Uterus (tissue), 4 donors: ENCODE measurements around the gene TSGA10. TPM values are rescaled to one million over a fixed set of nuclear protein-coding genes. Genes with fewer than 3 reads are reported as not detected.
A peak's percentile ranks its signal among the peaks of the same experiment; 100 is the strongest.

Source experiments
- DNase-seq, 2 donors: peaks; one replicate each; pipeline ENCODE4 v3.0.0-alpha.2; 2019 to 2020
- H3K27ac ChIP-seq, 2 donors: fragments of 200-600 bp; sonication (generic); 1 replicate in 1 of 2; 2 replicates in 1 of 2; pipeline ENCODE4 v1.5.1; 2016 to 2018
- H3K27me3 ChIP-seq, 2 donors: fragments of 200-600 bp; sonication (generic); one replicate each; pipeline ENCODE4 v1.5.1; 2018 to 2019; ENCODE audit warnings: control low read depth in 1 of 2
- H3K36me3 ChIP-seq, 2 donors: fragments of 200-600 bp; sonication (generic); one replicate each; pipeline ENCODE4 v1.5.1; 2019; ENCODE audit warnings: control low read depth in 1 of 2
- H3K4me1 ChIP-seq, 2 donors: fragments of 200-600 bp; sonication (generic); one replicate each; pipeline ENCODE4 v1.5.1; 2018 to 2019; ENCODE audit warnings: control low read depth in 1 of 2
- H3K4me3 ChIP-seq, 2 donors: fragments of 200-600 bp; sonication (generic); 1 replicate in 1 of 2; 2 replicates in 1 of 2; pipeline ENCODE4 v1.5.1; 2018 to 2019; ENCODE audit warnings: mild to moderate bottlenecking in 1 of 2
- H3K9me3 ChIP-seq, 2 donors: fragments of 200-600 bp; sonication (generic); one replicate each; pipeline ENCODE4 v1.5.1; 2019; ENCODE audit warnings: control low read depth in 1 of 2
- CTCF ChIP-seq, 4 experiments: fragments of 200-600 bp in 2 of 4; fragments of 450-650 bp in 2 of 4; sonication (generic) in 2 of 4; IDR thresholded peaks; one replicate each; pipeline ENCODE4 v1.5.1; 2016 to 2019; ENCODE audit warnings: antibody characterized with exemption in 4 of 4, mild to moderate bottlenecking in 2 of 4, moderate library complexity in 1 of 4
- POLR2A ChIP-seq, 2 donors: fragments of 450-650 bp; IDR thresholded peaks; one replicate each; pipeline ENCODE4 v1.6.1; 2016; ENCODE audit warnings: antibody characterized with exemption in 2 of 2, mild to moderate bottlenecking in 1 of 2, moderate library complexity in 1 of 2
- intact Hi-C: fragments of 100-400 bp; cut with DNase I; formaldehyde crosslinking; loops from one replicate; pipeline ENCODE4 v1.15.1; 2023; ENCODE audit warnings: low total_unique reads
- total RNA-seq, 4 donors: library from RNA; depleted of rRNA in 3 of 4; stranded (reverse); fragments of >200 nt in 3 of 4; gene quantifications; one replicate each; pipeline versions ENCODE4 v1.1.0 to v1.2.4, GENCODE V29; 2014 to 2023
- donor health status: DM: yes; HTN: yes; CAD: no.

The TSGA10 gene
- total RNA-seq, 4 donors from 2014 or later = 5.9 to 22.5 (median 16.2) TPM

GRCh38 chr2:99111945-99112344, 42.8 kb downstream of the TSGA10 start:
- Histone ChIP-seq H3K27me3 (no peaks in the 10 kb centered on the region), H3K4me3 (no peak overlapping the region), H3K36me3 (no peaks in the 10 kb centered on the region), H3K4me1 (no peaks in the 10 kb centered on the region), H3K27ac (no peak overlapping the region), H3K9me3 (no peaks in the 10 kb centered on the region)
- TF ChIP-seq POLR2A (IDR thresholded peaks at IDR 0.05) = no peak
- TF ChIP-seq CTCF (IDR thresholded peaks at IDR 0.05) = no peak
- intact Hi-C loops = no loop called here
- no peak for DNase-seq

GRCh38 chr2:99111236-99111635, 43.5 kb downstream of the TSGA10 start:
- TF ChIP-seq CTCF (IDR thresholded peaks at IDR 0.05) (no peak), POLR2A (IDR thresholded peaks at IDR 0.05) (no peak)
- intact Hi-C loops = no loop called here
- H3K4me1 ChIP-seq = no peaks in the 10 kb centered on the region
- H3K36me3 ChIP-seq = no peaks in the 10 kb centered on the region
- H3K27me3 ChIP-seq = no peaks in the 10 kb centered on the region
- DNase-seq = no peak
- no peaks in the 10 kb centered on the region for H3K9me3 ChIP-seq
- H3K4me3 ChIP-seq = no peak overlapping the region
- H3K27ac ChIP-seq = no peak overlapping the region

GRCh38 chr2:99106913-99107312, 47.8 kb downstream of the TSGA10 start:
- no peak overlapping the region for H3K4me3 ChIP-seq
- intact Hi-C loops = no loop called here
- H3K27me3 ChIP-seq = no peaks in the 10 kb centered on the region
- TF ChIP-seq CTCF (IDR thresholded peaks at IDR 0.05) (no peak), POLR2A (IDR thresholded peaks at IDR 0.05) (no peak)
- H3K4me1 ChIP-seq = no peaks in the 10 kb centered on the region
- H3K36me3 ChIP-seq = no peaks in the 10 kb centered on the region
- H3K9me3 ChIP-seq = no peaks in the 10 kb centered on the region
- H3K27ac ChIP-seq = no peak overlapping the region
- DNase-seq = no peak

- H3K4me1 ChIP-seq = no peaks in the 10 kb centered on the region
- H3K36me3 ChIP-seq = peaks cover 0 to 3% of the 10 kb centered on the region in 2 donors
- H3K27ac ChIP-seq = no peak overlapping the region
- H3K4me3 ChIP-seq = no peak overlapping the region
- H3K27me3 ChIP-seq = no peaks in the 10 kb centered on the region
- intact Hi-C loops = no loop called here
- DNase-seq = no peak
- no peak for TF ChIP-seq CTCF (IDR thresholded peaks at IDR 0.05)
- TF ChIP-seq POLR2A (IDR thresholded peaks at IDR 0.05) = no peak
- H3K9me3 ChIP-seq = no peaks in the 10 kb centered on the region
Measured at GRCh38 chr2:99104006-99104405, 50.7 kb downstream of the TSGA10 start.

GRCh38 chr2:99101697-99102096, 53.0 kb downstream of the TSGA10 start:
- peaks cover 0 to 3% of the 10 kb centered on the region in 2 donors for H3K36me3 ChIP-seq
- H3K27me3 ChIP-seq = no peaks in the 10 kb centered on the region
- TF ChIP-seq CTCF (IDR thresholded peaks at IDR 0.05) (no peak), POLR2A (IDR thresholded peaks at IDR 0.05) (no peak)
- DNase-seq = no peak
- no peaks in the 10 kb centered on the region for H3K4me1 ChIP-seq
- H3K9me3 ChIP-seq = no peaks in the 10 kb centered on the region
- H3K27ac ChIP-seq = peak overlapping the region in 1 of 2 donors; percentile 14
- intact Hi-C loops = no loop called here
- H3K4me3 ChIP-seq = no peak overlapping the region
